Activated CD4-positive, alpha-beta T cell treated with anti-CD3 and anti-CD28 coated beads for 24 hours (primary cell): ENCODE measurements around the gene RBPJ.
A peak's percentile ranks its signal among the peaks of the same experiment; 100 is the strongest.

Experiments used
- DNase-seq, 2 donors: peaks; one replicate each; pipeline ENCODE4 v3.0.0-alpha.2; 2020; ENCODE audit warnings: low read depth in 2 of 2

RBPJ gene

DNA sequence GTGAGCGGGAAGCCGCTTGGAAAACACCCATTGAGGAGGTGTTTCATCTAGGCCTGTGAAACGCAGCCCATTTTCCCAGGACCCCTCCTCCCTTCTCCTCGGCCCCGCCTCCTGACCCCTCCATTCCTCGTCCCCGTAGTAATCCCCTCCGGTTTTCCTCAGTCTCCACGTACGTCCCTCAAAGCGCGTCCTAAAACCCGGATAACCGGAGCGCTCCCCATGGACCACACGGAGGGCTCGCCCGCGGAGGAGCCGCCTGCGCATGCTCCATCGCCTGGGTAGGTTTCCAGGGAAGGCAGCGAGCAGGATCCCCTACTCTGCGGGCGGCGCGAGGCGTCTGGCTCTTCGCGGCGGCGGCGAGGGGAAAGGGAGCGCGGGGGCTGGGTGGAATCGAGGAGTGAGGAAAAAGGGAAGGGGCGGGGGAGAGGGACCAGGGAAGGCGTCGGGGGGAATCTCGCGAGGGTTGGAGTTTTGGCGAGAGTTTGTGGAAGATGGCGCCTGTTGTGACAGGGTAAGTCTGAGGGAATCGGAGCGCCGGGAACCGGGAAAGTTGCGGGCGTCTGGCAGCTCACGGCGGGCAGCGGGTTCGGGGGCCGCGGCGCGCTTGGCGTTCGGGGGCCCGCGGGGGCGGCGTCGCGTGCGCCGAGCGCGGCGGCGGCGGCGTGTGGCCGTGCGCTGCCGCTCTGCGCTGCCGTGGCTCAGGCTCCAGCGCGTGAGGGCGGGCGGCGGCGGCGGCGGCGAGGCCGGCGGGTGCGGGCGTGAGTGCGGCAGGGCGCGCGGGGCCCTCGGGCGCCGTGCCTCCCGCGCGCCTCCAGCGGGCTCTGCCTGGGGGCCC, at the start of gene RBPJ:
Gene RBPJ, plus strand, starts transcription at position 477 of the 835 bp plus-strand sequence. Its CDS starts 15 bp downstream, at position 492.
- peak; percentile 71 to 83 for DNase-seq

DNA sequence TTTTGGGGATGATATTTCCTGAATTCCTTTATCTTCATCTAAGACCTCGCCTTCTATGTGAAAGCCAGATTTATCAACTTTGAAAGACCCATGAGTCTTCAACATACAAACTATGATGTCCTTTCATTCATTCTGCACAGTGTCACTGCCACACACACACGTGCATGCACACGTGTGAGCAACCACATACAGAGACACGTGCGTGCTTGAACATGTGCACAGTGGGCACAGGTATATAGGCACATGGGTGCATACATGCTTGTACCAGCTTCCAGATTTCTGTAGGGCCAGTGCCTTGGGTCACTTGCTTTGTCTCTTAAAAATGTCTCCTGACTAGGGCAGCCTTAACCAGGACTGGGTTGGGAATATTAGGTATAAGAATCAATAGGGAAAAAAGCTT, 49.1 kb upstream of the RBPJ start:
- DNase-seq, result no peak

DNA sequence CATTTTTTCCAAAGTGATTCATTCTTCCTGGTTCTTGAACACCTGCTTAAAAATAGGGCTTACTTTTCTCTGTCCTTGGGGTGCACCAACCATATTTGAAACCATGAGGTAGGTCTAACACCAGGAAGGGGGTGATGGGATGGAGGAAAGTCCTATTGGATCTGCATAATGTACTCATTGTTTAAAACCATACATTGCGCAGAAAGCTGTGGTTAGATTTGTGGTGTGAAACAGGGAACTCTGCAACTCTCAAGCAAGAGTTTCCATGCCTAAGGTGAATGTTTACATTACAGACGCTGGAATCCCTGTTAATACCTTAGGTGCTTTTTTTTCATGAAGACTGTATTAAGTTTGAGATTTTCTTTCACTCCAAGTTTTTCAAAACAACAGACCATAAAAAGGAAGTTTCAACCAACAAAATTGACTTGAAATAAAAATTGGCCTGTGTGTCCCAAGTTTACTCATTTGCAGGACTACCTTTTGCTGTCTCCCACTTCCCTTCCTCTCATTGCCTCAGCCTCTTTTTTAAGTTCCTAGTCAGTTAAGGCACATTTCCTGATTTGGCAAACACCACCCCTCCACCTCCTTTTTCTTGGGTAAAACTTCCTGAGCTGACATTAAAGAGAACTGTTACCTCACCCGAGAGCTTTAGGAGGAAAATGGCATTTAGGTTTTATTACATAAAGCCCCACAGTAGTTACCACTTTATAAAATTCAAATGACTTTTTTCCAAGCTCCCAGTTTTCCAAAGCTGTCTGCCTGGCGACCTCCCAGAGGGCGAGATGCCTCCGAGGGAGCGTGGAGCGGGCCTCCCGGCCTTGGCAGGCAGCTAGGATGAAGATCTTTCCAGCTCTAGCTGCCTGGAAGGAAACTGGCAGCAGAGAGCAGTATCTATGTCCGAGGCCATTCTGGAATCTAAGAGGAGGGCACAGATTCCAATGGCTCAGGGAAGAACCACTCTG, 47.9 kb upstream of the RBPJ start:
- no peak for DNase-seq

DNA sequence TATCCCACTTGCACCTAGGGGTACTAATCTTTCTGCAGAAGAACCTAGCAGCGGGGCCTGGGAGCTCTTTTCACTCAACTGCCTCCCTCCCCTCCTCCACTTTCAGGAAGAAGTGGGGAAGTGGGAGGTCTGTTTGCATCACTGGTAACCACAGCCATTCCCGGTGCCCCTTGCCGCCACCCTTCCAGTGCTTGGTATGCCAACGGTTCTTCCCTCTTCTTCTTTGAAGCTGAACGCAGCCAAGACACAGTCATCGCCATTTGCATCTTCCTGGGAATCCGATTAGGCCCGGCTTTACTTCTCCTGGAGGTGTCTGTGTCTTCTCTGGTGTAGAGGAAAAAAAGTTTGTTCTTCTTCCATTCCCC, 47.2 kb upstream of the RBPJ start:
- no peak for DNase-seq

DNA sequence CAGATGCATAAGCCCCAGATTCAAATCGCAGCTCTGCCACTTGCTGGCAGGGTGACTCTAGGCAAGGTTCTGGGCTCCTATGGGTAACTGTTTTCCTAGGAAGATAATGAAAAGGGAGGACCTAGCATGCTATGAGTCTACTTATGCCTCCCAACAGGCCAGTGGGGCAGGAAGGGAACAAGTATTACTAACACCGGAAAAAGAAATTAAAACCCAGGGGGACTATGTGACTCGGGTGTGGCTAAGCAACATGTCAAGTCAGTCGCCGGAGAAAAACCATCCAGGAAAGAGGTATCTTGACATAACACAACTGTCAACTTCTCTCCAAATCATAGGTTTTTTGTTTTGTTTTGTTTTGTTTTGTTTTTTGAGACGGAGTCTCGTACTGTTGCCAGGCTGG, 45.5 kb upstream of the RBPJ start:
- DNase-seq, result no peak

DNA sequence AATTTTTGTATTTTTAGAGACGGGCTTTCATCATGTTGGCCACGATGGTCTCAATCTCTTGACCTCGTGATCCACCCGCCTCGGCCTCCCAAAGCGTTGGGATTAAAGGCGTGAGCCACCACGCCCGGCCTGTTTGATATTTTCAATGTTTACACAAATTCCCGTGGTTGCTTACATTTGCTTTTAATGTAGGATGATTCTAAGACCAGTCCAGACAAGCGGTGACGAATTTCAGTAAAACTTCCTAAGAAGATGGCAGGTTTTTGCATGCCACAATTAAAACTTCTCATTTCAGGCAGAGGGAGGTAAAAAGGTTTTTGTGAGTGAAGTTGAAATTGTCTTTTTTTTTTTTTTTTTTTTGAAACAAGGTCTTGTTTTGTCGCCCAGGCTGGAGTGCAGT, 41.4 kb upstream of the RBPJ start:
- DNase-seq, result no peak

DNA sequence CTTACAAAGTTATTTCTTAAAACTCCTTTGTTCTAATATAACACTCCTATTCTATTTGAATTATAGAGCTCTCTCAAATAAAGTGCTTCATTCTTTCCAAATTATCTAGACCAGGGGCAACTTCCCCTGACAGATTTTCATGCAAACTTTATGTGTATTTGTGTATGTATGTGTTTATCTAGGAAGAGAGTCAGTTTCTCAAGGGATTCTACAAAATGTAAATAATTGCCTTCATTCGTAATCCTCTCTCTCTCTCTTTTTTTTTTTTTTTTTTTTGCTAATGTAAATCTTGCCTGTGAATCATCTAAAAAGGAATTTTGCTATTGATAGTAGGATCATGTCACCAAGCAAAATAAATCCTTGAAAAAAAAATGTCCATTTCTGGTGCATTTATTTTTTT, 38.9 kb upstream of the RBPJ start:
- no peak for DNase-seq

DNA sequence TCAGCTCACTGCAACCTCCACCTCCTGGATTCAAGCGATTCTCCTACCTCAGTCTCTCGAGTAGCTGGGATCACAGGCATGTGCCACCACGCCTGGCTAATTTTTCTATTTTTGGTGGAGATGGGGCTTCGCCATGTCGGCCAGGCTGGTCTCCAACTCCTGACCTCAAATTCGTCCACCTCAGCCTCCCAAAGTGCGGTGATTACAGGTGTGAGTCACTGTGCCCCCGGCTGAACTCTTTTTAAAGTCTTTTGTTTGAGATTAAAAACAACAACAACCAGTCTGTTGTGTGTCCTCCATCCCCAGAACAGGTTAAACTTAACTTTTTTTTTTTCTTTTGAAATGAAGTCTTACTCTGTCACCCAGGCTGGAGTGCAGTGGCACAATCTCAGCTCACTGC, 36.3 kb upstream of the RBPJ start:
- no peak for DNase-seq

DNA sequence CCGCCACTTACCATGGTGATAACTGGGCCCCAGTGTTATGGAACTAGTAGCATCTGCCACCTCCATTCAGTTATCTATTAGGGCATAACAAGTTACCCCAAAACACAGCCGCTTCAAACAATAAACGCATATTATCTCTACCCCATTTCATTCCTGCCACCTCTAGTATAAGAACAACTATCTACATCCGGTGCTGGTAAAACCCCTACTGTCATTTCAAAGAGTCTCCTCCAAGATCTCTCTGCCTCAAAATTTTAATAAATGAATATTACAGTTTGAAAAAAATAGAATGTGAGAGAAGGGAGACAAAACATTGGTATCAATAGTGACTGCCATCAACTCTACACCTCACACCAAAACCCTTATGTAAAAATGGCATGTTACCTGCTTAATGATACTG, 35.5 kb upstream of the RBPJ start:
- no peak for DNase-seq

DNA sequence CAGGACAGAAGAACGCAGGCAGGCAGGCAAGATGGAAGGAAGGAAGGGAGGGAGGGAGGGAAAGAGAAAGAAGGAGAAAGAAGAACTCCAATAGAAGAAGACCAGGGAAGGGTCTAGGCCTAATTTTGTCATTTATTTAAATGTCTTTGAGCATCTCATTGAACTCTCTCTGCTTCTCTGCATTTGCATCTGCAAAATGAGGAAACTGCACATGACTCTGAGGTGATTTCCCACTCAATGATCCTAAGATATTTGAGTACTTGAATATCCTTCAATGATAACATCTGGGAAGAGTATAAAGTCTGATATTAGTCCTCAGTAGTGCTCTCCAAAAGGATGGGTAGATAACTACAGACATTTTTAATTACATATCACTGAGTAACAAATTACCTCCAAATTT, 33.1 kb upstream of the RBPJ start:
- DNase-seq, result no peak

DNA sequence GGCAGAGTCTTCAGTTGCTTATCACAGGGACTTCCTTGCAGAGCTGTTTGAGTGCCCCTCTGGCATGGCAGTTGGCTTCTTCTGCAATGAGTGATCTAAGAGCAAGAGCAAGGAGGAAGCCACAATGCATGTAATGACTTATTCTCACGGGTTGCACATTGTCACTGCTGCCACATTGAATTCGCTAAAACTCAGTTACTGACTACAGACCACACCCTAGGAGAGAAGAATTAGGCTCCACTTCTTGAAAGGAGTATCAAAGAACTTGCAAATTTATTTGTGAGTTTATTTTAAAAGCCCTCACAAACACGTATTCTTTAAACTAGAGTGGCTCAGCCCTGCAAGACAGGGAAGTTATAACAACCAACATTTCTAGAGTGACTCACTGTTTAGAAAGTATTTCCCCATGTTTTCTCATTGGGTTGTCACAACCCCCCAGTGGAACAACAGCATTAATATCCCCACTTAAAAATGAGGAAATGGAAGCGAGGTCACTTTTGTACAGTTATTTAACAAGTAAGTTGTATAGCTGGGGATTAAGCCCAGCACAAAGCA, 32.4 kb upstream of the RBPJ start:
- no peak for DNase-seq

DNA sequence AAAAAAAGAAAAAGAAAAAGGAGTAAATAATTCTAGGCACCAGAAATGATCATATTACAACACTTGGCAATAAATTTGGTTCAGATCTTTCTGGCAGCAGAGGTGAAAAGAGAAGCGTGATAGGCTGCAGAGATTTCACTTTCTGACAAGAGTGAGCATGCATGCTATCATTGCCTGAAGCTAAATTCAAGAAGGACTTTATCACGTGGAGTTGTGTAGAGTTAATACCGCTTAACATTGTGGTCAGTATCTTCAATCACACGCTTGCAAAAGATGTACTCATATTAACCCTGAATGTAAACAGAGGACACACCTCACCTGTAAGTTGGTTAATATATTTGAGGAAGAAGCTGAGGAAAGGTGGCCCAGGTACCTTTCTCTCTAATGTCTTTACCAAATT, 31.4 kb upstream of the RBPJ start:
- no peak for DNase-seq

DNA sequence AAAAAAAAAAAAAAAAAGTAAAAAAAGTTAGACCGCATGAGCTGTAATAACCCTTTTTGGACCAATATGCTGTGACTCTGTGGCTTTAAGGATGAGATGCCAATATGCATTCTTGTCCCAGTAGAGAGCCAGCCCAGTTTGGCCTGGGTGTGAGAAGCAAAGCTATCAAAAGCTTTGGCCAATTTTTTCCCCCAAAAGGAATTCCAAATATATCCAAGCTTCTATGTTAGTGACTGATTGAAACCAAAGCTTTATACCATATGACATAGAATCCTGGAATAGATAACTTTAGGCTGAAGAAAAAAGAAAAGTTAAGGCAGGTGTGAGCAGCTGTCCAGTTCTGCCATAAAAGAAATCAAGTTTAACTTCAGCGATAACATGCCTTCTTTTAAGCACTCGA, 30.5 kb upstream of the RBPJ start:
- DNase-seq, result no peak

DNA sequence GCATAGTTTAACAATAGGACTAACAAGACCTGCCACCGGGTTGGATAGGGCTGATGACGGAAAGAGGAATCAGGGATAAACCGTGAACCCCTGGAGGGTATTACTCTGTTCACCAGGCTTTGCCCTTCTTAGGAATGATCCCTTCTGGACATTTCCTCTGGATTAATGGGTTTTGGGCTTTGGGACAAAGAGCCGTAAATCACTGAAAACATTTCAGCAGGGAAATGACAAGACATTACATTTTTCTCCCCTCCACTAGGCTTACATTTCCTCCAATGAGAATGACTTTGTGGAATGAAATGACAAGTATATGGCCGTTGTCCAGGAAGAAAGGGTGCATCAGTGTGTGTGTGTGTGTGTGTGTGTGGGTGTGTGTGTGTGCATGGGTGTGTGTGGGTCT, 25.9 kb upstream of the RBPJ start:
- DNase-seq, result no peak

DNA sequence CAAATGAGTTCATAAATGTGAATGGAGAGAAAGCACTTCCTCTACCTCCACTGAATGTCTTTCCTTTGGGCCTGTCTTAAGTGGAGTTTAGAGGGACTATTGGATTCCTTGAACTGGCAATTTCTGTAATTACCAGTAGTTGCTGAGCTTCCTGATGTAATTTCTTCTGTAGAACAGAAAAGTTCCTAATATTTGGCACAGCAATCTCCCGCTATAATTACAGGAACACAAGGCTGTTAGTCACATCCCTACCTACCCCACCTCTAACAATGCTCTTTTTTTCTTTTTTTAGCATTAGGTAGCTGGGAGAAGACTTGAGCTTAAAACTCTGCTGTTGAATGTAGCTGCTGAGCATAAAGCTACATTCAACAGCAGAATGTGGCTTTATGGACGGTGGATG, 24.8 kb upstream of the RBPJ start:
- no peak for DNase-seq

DNA sequence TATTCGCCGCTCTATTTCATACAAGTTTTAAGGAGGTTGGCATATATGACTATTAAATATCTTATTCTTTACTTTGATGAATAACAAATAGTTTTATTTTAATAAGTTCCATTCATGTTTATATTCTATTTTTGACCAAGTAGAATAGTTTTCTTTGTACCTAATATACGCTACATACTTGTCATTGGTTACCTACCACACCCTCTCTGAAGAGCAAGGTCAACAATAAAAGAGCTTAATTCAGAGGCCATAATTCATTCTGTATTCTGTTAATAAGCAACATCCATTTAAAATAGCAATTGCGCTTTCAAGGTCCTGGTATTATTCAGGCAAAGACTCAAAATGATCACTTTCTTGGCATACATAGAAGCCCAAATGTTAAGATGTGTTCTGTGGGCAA, 24.3 kb upstream of the RBPJ start:
- DNase-seq, result no peak

DNA sequence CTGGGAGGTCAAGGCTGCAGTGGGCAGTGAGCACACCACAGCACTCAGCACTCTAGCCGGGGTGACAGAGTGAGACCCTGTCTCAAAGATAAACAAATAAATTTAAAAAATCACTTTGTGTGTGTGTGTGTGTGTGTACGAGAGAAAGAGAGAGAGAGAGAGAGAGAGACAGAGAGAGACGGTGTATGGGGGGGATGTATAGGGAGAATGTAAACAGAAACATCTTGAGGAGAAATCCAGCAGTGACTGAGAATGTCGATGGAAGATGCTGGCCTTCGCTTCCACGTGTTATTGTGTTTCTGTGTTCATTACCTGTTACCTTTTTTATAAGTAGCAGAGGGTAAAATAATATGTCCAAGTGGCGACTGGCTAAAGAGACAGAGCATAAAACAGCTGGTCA, 23.6 kb upstream of the RBPJ start:
- no peak for DNase-seq

DNA sequence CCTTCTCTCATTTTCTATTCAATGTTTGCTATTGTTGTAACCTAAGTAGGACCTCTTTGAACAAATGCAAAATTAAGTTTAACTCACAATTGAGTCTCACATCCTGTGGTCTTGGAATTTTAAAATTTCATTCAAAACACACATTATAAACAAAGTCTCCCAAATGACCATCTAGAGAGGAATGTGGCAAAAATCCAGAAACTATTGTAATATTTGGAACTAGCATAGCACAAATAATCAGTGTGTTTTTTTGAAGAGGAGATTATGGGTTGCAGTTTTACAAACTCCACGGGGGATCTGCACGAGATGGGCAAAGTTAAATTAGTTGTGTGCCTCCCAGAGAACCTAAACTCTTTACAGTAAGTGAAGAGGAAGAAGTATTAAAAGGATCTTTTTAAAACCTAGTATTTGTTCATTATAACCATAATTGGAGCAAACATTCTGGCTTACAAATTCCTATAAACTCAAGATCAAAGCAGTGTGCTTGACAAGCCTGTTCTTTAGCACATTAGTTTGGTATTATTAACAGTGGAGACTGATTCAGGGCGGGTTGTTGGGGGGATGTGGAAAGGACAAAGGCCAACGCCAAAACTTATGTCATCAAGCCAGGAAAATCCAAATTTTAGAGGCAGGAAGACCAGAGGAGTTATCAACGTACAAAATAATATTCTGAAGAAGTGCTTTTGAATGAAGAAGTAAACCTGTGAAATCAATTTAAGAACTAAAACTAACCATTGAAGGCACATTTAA, 22.4 kb upstream of the RBPJ start:
- no peak for DNase-seq

DNA sequence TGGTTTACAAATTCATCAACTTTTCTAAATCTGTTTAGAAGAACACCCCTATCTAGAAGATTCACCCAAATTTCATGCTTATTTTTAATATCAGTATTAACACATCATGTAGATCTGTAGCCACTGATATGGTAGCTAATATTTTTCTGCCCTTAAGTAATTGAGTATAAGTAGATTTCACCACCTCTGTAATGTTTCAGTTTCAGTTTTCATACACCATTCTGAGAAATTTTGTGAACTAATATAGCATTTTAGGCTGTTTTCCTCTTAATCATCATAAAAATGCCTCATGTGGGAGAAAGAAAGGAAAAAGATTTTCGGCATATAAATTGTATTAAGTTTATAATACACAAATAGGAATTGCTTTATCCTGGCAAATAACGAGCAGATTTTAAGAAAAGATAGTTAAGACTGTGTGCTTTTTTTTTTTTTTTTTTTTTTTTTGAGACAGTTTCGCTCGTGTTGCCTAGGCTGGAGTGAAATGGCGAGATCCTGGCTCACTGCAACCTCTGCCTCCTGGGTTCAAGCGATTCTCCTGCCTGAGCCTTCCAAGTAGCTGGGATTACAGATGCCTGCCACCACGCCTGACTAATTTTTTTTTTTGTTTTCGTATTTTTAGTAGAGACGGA, 21.4 kb upstream of the RBPJ start:
- no peak for DNase-seq

DNA sequence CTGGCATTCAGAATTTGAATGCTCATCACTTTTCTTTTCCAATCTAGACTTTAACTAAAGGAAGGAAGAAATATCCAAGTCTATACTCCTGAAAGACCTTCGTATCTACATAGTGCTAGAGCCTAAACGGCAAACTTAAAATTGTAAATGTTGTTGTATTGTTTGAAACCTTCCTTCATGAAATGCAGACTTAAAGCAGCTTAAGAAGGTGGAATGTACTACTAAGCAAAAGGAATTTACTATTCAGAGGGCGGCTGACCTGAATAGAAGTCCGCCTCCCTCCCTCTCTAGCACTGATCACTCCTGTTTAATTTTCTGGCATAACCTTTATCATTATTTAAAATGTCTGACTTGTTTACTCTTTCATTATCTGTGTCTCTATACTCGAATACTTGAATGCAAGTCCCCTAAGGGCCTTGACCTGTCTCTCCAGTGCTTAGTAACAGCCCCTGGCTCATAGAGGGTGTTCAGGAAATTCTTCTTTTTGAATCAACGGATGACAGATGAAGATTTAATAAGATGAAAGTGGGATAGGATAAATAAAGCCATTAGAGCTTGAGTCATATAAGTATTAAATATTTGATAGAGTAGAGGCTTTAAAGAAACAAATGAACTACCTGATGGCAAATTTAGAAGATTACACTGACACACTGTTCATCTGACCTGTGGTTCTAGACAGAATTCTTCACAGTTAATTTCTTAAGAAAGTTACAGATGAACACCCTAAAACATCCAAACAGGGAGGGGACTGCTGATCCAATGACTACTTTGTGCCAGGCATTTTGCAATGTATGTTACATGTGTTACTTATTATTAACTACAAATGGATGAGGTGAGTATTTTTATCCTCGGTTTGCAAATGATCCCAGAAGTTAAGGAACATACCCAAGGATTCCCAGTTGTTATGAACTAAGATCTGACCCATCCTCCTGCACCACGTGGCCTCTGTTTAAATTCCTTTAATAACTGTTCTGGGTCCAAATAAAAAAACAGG, 20.2 kb upstream of the RBPJ start:
- DNase-seq, result no peak
